Suprapubic skin (tissue), 4 donors: ENCODE measurements around the gene EHD4. TPM values are rescaled to one million over a fixed set of nuclear protein-coding genes. Genes with fewer than 3 reads are reported as not detected.

Source experiments
- DNase-seq, 2 donors: peaks; one replicate each; pipeline ENCODE4 v3.0.0-alpha.2; 2019; ENCODE audit warnings: low spot score in 2 of 2
- H3K27ac ChIP-seq: fragments of 200-600 bp; sonication (generic); one replicate; pipeline ENCODE4 v1.5.1; 2019
- H3K27me3 ChIP-seq: fragments of 200-600 bp; sonication (generic); one replicate; pipeline ENCODE4 v1.5.1; 2019
- H3K36me3 ChIP-seq: fragments of 200-600 bp; sonication (generic); one replicate; pipeline ENCODE4 v1.5.1; 2019
- H3K4me1 ChIP-seq: fragments of 200-600 bp; sonication (generic); one replicate; pipeline ENCODE4 v1.5.1; 2019
- H3K4me3 ChIP-seq: fragments of 200-600 bp; sonication (generic); one replicate; pipeline ENCODE4 v1.5.1; 2019; ENCODE audit warnings: mild to moderate bottlenecking
- H3K9me3 ChIP-seq: fragments of 200-600 bp; sonication (generic); one replicate; pipeline ENCODE4 v1.5.1; 2019
- CTCF ChIP-seq, 2 donors: fragments of 200-600 bp in 1 of 2; fragments of 450-650 bp in 1 of 2; sonication (generic) in 1 of 2; IDR thresholded peaks; one replicate each; pipeline ENCODE4 v1.5.1; 2016 to 2019; ENCODE audit warnings: antibody characterized with exemption in 2 of 2, mild to moderate bottlenecking in 1 of 2, moderate library complexity in 1 of 2
- EP300 ChIP-seq: sonication (generic); formaldehyde crosslinking; IDR thresholded peaks from one replicate; pipeline ENCODE4 v1.6.1; 2017; ENCODE audit warnings: antibody characterized with exemption
- POLR2A ChIP-seq, 2 donors: fragments of 450-650 bp; IDR thresholded peaks; one replicate each; pipeline ENCODE4 v1.6.1; 2017; ENCODE audit warnings: antibody characterized with exemption in 2 of 2, mild to moderate bottlenecking in 2 of 2, moderate library complexity in 2 of 2
- POLR2AphosphoS5 ChIP-seq, 3 donors: sonication (generic); formaldehyde crosslinking; IDR thresholded peaks; one replicate each; pipeline ENCODE4 v1.6.1; 2017; ENCODE audit warnings: antibody characterized with exemption in 3 of 3
- WGBS: methylation state at CpG from one replicate; pipeline ENCODE4 v1.1.5; 2018; 5-methylcytosine and 5-hydroxymethylcytosine counted together
- total RNA-seq, 4 donors: library from RNA; depleted of rRNA; stranded (reverse); fragments of >200 nt; gene quantifications; one replicate each; pipeline ENCODE4 v1.1.0, GENCODE V29; 2016

EHD4 gene
- total RNA-seq, 4 donors from 2014 or later = 16.0 to 31.4 (median 20.9) TPM

- H3K27ac ChIP-seq = no peak overlapping the region
- WGBS = 71% methylated on average over 3 of the region's 13 CpGs
- H3K9me3 ChIP-seq = no peaks in the 10 kb centered on the region
- no peak overlapping the region for H3K4me3 ChIP-seq
- TF ChIP-seq POLR2A (IDR thresholded peaks at IDR 0.05) (no peak), CTCF (IDR thresholded peaks at IDR 0.05) (no peak), EP300 (no peak), POLR2AphosphoS5 (IDR thresholded peaks at IDR 0.05) (no peak)
- H3K27me3 ChIP-seq = peaks cover 7% of the 10 kb centered on the region
- H3K36me3 ChIP-seq = no peaks in the 10 kb centered on the region
- H3K4me1 ChIP-seq = peaks cover 23% of the 10 kb centered on the region
- DNase-seq = no peak
Measured at GRCh38 chr15:41876007-41876406, 96.3 kb downstream of the EHD4 start.

GRCh38 chr15:41874736-41875135 lies 97.6 kb downstream of the EHD4 start:
- TF ChIP-seq EP300 (no peak), POLR2AphosphoS5 (IDR thresholded peaks at IDR 0.05) (no peak), CTCF (IDR thresholded peaks at IDR 0.05) (no peak)
- H3K36me3 ChIP-seq = no peaks in the 10 kb centered on the region
- peaks cover 21% of the 10 kb centered on the region for H3K4me1 ChIP-seq
- DNase-seq = no peak
- no peak overlapping the region for H3K4me3 ChIP-seq
- H3K27me3 ChIP-seq = no peaks in the 10 kb centered on the region
- H3K27ac ChIP-seq = no peak overlapping the region
- WGBS = 84% methylated on average over 10 of the region's 12 CpGs
- H3K9me3 ChIP-seq = no peaks in the 10 kb centered on the region

GRCh38 chr15:41873711-41874110 lies 98.6 kb downstream of the EHD4 start:
- Histone ChIP-seq H3K4me1 (peaks cover 24% of the 10 kb centered on the region), H3K4me3 (no peak overlapping the region), H3K27me3 (no peaks in the 10 kb centered on the region), H3K27ac (no peak overlapping the region), H3K9me3 (no peaks in the 10 kb centered on the region), H3K36me3 (no peaks in the 10 kb centered on the region)
- TF ChIP-seq EP300 (no peak), CTCF (IDR thresholded peaks at IDR 0.05) (no peak), POLR2AphosphoS5 (IDR thresholded peaks at IDR 0.05) (no peak), POLR2A (IDR thresholded peaks at IDR 0.05) (no peak)
- DNase-seq = no peak
- 86% methylated on average over 6 of the region's 8 CpGs for WGBS

- no peaks in the 10 kb centered on the region for H3K27me3 ChIP-seq
- no peak overlapping the region for H3K4me3 ChIP-seq
- H3K4me1 ChIP-seq = peaks cover 14% of the 10 kb centered on the region
- DNase-seq = no peak
- H3K9me3 ChIP-seq = no peaks in the 10 kb centered on the region
- H3K27ac ChIP-seq = no peak overlapping the region
- 93% methylated on average over 9 of the region's 9 CpGs for WGBS
- no peak for TF ChIP-seq POLR2AphosphoS5 (IDR thresholded peaks at IDR 0.05)
- no peak for TF ChIP-seq CTCF (IDR thresholded peaks at IDR 0.05)
- no peak for TF ChIP-seq EP300
- no peak for TF ChIP-seq POLR2A (IDR thresholded peaks at IDR 0.05)
- no peaks in the 10 kb centered on the region for H3K36me3 ChIP-seq
Measured at GRCh38 chr15:41872166-41872747, 100.1 kb downstream of the EHD4 start.

- 89% methylated on average over 11 of the region's 19 CpGs for WGBS
- Histone ChIP-seq H3K36me3 (no peaks in the 10 kb centered on the region), H3K9me3 (no peaks in the 10 kb centered on the region), H3K27me3 (no peaks in the 10 kb centered on the region), H3K4me1 (peaks cover 14% of the 10 kb centered on the region), H3K4me3 (no peak overlapping the region), H3K27ac (no peak overlapping the region)
- no peak for DNase-seq
- TF ChIP-seq POLR2A (IDR thresholded peaks at IDR 0.05) (no peak), EP300 (no peak), POLR2AphosphoS5 (IDR thresholded peaks at IDR 0.05) (no peak), CTCF (IDR thresholded peaks at IDR 0.05) (no peak)
Measured at GRCh38 chr15:41871175-41871905, 101.0 kb downstream of the EHD4 start.
